Stimulated activated CD8-positive, alpha-beta memory T cell treated with anti-CD3 and anti-CD28 coated beads, Interleukin-4, amount 100 ng/mL, for 1 hour (primary cell): Measurements from ENCODE around the gene MICAL2.

Source experiments
- DNase-seq, 2 donors: peaks; one replicate each; pipeline ENCODE4 v3.0.0-alpha.2; 2020; ENCODE audit warnings: low read depth in 2 of 2, low spot score in 1 of 2

MICAL2 gene

DNA sequence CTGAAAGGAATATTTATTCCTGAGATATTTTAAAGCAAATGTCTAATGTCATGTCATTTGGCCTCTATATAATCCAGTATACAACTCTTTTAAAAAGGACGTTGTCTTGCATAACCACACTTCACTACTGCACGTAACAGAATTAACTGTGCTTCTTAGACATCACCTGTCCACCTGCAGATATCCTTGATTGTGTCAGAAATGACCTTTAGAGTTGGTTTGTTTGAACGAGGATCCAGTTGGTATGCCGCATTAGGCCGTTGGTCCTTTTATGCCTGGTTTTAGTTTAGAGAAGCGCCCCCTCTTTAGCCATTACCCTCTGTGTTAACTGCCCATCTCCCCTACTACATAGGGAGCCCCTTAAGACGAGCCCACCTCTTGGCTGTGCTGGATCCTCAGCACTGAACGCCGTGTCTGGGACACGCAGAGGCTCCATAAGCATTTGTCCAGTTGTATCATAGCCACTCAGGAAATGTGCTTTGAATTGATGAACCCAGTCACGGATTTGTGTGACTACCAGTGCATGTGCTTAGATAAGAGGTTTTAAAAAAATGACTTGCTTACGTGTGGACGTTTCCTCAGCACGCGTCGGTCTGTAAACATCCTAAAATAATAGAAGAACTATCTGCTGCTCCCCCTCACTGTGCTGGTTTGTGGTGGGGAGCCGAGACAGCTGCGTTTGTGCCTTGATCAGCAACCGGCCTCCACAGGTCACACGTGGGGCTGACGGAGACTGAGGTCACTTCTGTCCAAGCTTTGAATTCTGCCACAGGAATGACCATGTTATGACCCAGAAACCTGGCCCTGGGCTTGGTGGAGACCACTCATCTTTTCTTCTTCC is 4.0 kb downstream of the MICAL2 start:
- DNase-seq, result no peak

GRCh38 chr11:12116425-12117032 is 6.1 kb downstream of the MICAL2 start:
- DNase-seq, result no peak

DNA sequence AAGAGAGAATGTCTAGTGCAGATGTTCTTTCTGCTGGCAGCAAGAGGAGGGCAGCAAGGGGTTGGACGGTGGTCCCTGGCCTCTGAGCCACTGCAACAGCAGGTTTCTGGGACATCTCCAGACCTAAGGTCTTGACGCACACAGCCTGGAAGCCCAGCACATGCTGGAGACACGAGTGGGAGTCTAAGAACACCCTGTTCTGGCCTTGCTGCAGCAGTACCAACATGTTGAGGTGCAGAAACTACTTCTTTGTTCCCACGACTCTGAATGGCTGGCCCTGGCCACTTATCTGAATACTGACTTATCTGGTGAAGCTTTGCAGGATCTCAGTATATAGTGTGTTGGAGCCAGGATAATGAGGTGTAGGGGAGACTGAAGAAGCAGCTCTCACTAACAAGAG is 6.8 kb downstream of the MICAL2 start:
- no peak for DNase-seq

DNA sequence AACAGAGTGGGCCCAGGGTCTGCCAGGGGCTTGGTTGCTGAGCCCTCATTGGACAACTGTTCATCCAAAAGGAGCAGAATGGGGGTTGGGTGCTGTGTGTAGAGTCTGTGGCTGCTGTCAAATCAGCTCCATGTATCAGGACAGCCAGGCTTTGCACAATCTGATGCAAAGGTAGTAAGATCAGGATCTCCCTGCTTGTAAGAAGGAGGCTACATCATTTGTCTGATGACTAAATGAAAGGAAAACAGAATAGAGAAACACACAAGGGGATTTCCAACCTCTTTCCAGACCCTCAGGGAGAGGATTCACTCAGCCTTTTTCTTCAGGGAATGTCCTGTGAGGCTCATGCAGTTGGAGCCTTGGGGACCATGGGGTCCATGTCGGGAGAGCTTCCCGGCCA is 7.2 kb downstream of the MICAL2 start:
- DNase-seq, result no peak

DNA sequence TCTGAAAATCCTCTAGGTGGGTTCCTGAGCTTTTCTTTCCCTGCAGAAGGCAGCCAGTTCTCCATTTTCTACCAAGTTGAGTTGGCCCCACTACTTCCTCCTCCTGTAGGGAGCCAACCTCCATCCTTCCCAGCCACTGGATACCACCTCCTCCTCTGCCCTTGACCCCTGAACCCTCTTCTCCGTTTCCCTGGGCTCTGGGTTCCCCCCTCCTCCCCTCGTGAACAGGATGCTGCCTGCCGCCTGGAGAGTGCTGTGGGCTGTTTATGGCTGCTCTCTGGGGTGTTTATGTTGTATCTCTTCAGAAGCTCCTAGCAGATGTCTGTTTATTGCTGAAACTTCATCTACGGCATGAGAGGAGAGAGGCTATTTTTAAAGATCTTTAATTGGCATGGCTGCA is 8.6 kb downstream of the MICAL2 start:
- DNase-seq, result no peak

- no peak for DNase-seq
Observed at GRCh38 chr11:12119502-12119901, 9.1 kb downstream of the MICAL2 start.

- no peak for DNase-seq
Observed at GRCh38 chr11:12120031-12121008, 9.9 kb downstream of the MICAL2 start.

GRCh38 chr11:12121011-12121410 is 10.6 kb downstream of the MICAL2 start:
- no peak for DNase-seq

DNA sequence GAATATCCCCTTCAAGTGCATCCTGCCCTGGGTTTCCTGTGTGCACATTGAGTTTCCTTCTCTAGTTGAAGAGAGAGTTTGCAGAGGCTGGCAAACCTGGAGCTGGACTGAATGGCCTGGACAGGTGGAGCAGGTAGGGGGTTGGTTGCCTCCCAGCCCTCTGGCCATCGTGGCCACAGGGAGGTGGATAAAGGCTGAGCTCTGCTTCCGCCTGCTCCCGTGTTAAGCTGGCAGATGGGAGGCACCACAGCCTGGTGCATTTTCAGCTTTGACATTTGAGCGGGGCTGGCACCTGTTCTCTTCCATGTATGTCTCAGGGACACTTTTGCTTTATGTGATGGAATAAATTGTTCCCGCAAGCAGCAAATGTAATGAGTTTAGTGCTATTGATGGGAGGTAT is 11.1 kb downstream of the MICAL2 start:
- DNase-seq, result no peak

- DNase-seq, result no peak
Observed at GRCh38 chr11:12122083-12122482, 11.7 kb downstream of the MICAL2 start.

- DNase-seq, result no peak
Observed at GRCh38 chr11:12123273-12123672, 12.9 kb downstream of the MICAL2 start.

DNA sequence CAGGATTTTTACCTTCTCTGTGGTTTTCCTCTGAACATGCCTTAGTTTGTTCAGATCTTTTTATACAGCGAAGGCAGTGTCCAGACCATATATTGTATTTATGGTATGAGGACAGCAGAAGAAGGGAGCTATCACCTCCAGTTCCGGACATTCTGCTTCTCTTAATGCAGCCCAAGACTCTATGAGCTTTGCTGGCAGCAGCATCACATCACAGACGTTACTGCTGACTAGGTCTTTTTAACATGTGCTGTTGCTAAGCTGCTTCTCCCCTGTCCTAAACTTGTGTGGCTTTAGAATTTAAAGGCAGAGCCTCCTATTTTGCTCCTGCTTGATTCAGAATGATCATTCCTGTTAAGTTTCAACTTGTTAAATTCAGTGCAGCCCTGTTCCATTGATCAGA is 13.4 kb downstream of the MICAL2 start:
- no peak for DNase-seq

DNA sequence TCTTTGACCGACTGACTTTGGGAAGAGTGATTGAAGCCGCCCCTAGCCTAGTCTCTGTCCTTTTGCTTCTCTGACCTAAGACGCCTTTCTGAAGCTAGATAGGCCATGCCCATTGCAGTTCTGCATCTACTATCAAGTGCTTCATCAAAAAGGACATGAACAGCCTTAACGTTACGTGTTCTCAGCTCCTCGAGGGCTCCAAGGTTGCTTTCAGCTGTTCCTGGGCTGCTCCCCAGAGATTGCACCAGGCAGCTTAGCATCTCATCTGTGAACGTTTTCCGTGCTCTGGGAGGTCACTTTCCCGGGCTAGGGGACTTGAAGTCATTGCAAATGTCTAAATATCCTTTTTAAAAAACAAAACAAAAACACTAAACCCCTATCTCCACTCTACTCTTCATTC is 13.9 kb downstream of the MICAL2 start:
- no peak for DNase-seq

DNA sequence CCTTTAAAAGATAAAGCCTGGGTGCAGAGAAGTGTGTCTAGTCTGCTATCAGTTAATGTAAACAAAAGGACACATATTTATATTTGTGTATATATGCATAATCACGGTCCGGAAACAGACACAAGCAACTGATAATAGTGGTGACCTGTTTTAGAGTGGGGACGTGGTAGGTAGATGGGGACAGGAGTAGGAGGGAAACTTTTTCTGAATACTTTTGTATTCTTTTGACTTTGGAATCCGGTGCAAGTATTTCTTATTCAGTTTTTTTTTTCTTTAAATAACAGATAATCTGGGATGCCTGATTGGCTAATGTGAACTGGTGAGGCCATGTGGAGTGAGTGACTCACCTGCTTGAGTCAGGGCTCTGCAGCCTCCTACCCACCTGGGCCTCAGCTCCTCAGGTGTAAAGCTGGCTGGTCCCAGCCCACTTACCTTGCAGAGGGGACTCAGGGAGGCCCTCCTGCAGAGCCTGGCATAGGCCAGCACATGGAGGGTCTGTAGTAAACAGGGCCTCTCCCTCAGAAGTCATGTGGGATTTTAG is 15.3 kb downstream of the MICAL2 start:
- no peak for DNase-seq

- no peak for DNase-seq
Observed at GRCh38 chr11:12126344-12127019, 16.1 kb downstream of the MICAL2 start.

- DNase-seq, result no peak
Observed at GRCh38 chr11:12127206-12127898, 17.0 kb downstream of the MICAL2 start.

DNA sequence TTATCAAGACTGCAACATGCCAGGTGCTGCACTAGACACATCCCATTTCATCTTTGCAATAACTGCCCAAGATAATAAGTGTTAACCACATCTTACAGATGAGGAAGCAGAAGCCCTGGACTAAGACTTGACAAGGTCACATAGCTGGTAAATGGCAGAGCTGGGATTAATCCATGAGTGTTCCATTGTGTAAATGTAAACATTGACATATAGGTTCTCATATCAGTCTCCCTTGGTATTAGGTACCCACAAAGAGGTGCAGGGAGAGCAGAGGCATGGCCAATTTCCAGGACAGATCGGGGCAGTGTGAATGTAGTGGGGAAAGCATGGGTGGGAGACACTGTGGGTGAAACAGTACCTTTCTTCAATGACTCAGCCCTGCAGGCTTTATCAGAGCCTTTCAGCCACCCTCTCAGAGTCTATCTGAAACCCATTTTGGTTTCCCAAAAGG is 17.9 kb downstream of the MICAL2 start:
- DNase-seq, result no peak

DNA sequence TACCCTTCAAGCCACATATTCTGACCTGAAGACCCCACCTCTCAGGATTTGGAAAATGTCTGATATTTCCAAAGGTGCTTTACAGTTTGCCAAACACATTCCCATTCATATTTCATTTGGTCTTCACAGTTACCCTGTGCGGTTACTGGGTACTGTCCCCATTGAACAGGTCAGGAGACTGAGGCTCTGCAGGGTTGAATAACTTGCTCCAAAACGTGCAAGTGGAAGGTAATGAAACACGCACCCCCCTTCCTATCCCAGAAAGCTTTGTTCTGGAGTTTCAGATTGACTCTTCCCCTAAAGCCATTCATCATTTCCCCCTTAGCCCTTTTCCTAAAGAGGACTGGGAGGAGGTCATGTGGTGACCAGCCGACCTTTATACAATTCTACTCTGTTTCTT is 18.8 kb downstream of the MICAL2 start:
- no peak for DNase-seq

DNA sequence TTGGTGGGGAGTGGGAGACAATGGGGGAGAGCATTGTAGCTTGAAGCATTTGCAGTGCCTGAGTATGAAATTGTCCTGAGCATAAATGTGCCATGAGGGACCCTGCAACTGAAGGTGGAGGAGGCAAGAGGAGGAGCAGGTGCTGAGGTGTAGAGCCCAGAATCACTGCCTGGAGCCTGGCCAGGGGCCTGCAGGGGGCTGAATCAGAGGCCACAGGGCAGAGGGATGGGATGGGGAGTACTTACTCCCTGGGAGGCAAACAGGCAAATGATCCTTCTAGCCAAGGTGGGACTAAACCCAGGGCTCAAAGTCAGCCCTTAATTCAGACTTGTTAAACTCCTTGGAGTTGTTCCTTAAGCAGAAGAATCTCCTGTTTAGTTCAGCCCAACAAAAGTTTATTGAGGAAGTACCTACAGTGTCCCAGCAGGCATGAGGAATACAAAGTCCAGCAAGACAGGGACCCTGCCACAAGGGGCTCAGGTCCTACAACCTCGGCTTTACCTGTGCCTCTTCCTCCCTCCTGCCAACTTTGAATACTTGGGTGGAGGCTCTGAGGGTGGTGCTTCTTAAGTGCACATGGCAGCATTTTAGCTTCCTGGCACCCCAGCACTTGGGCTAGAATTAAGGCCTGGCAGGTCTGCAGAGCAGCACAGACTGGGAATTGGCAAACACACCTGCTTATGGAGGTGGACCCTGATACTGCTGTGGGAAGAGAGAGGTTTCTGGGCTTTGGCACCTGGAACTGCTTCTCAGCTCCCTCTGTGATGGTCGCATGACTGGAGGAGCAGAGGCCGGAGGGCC is 20.0 kb downstream of the MICAL2 start:
- DNase-seq, result no peak
